DMS153 treated with DMSO at 0.1 percent for 48 hours (cell line): ENCODE data around the gene VPS4A.
"Not testable (repeated sequence)": the region's sequence is repeated elsewhere in the genome, so short reads cannot be mapped to it uniquely, and the experiment has no call there.

Source experiments
- DNase-seq: peaks from one replicate; lab custom pipeline; 2025; ENCODE audit not compliant: unreplicated experiment; lab: John Stamatoyannopoulos, UW

The VPS4A gene

DNA sequence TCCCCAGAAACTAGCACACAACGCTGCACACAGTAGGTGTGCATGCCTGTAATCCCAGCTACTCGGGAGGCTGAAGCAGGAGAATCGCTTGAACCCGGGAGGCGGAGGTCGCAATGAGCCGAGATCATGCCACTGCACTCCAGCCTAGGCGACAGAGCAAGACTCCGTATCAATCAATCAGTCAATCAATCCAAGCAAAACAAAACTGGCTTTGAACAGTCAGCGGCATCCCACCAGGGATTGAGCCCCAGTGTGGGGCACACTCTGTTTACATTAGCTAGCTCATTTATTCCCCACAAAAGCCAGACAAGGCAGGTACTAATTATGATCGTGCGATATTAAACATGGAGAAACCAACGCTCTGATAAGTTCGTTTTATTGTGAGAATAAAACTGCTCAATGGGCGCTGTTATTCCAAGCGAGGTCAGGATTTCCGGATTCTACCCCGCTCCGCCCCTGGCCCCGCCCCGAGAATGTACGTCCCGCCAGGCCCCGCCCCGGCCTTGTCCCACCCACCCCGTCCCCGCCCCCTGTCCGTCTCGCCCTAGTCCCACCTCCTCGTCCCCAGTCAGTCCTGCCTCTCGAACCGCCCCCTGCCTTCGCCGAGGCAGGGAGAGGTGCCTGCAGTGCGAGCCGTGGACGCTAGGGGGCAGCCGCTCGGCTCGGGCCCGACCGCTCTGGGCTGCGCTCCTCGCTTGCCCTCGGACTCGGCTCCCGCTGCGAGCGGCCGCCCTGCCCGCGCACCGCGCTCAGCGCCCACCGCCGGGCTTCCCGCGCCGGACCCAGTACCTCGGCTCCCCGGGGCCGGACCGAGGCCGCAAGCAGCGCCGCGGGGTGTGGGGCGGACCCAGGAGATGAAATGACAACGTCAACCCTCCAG is at the start of gene VPS4A:
VPS4A (plus strand) TSS at position 698 of the 880 bp plus-strand sequence; CDS start at position 860, 162 bp downstream.
- DNase-seq, result peak; percentile 96

DNA sequence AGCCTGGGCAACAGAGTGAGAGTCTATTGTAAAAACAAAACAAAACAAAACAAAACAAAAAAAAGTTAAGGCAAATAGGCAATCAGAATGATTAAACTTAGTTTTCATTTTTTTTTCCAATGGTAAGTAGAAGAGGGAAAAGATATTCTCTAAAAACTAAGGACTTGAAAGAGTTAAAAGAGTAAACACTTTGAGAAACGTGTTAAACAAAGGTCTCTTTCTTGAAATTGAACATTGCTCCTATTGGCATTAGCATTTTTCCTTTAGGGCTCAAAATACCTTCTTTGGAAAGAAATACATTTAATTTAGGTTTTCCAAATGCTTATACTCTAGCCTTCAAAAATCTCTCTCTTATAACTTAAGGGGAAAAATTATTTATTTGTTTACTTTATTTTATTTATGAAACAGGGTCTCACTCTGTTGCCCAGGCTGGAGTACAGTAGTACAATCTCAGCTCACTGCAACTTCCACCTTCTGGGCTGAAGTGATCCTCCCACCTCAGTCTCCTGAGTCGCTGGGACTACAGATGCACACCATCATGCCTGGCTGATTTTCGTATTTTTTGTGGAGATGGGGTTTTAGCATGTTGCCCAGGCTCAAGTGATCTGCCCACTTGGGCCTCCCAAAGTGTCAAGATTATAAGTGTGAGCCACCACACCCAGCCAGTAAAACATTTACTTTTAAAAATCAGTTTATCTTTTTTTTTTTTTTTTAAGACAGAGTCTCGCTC is 44.7 kb upstream of the VPS4A start:
- DNase-seq, result no peak

DNA sequence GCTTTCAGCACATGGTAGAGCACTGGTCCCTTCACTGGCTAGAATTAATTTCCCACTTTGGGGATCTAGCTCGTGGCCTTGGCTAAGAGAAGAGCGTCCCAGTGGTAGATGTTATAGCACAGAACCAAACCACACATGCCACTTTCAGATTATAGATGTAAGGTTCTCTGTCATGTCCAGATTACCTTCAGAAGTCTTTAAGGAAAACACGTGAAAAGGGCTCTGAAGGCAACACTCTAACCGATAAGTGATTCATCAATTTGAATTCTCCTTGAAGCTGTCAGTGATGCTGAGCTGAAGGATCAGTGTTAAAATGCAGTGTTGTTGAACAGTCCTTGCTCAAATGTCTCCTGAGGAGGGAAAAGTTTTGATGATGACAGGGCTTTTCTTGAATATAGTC is 43.5 kb upstream of the VPS4A start:
- no peak for DNase-seq

DNA sequence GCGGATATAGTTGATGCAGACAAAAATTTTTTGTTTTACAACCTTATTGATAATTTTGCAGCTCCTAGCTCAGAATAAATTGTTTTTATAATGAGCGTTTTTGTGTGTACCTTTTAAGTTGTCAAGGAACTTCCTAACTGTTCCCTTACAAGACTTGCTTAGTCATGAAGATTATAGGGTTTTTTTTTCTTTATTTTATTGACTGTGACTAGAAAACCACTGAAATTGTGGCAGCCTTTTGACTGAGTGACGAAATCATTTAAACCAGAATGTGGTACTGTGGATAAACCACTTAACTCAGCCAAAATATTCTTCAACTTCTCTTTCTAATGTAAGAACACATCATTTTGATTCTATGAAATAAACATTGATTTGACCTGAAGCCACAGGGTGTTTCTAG is 40.8 kb upstream of the VPS4A start:
- DNase-seq, result no peak

DNA sequence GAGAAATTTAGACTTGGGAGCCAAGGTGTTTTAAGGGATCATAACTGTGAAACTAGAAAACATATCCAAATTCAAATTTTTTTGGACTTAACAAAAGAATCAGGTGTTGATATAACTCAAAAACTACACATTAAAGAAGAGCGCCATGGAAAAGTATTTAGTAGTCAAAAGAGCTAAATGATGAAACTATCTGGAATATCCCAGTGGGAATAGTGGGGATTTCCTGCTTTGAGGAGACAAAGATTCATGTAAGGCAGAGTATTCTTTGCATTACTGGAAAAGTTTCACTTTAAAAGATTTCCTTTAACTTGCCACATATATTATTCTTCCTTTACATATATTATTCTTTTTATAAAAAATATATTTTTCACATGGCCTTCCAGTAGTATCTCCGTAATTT is 40.3 kb upstream of the VPS4A start:
- DNase-seq, result no peak

DNA sequence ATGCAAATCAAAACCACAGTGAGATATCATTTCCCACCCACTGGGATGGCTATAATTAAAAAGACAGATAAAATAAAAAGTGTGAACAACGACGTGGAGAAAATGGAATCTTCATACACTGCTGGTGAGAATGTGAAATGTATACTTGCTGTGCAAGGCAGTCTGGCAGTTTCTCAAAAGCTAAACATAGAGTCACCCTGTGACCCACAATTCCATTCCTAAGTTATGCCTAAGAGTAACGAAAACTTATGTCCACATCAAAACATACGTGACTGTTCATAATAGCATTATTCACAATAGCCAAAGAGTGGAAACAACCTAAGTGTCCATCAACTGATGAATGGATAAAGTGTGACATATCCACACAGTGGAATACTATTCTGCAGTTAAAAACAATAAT is 38.1 kb upstream of the VPS4A start:
- DNase-seq, result no peak

DNA sequence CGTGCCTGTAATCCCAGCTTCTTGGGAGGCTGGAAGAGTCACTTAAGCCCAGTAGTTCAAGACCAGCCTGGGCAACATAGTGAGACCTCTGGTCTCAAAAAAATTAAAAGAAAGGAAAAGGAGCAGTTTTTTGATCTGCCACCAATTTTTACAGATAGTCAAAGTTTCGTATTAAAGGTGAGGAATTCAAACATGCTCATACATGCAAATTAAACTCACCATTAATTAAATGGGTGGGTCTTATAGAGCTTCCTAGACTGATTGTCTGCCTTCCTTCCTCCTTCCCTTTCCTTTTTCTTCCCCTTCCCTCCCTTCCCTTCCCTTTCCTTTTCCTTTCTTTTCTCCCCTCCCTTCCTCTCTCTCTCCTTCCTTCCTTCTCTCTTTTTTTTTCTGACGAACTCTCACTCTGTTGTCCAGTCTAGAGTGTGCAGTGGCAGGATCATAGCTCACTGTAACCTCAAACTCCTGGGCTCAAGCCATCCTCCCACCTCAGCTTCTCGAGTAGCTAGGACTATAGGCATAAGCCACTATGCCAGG is 36.4 kb upstream of the VPS4A start:
- no peak for DNase-seq

DNA sequence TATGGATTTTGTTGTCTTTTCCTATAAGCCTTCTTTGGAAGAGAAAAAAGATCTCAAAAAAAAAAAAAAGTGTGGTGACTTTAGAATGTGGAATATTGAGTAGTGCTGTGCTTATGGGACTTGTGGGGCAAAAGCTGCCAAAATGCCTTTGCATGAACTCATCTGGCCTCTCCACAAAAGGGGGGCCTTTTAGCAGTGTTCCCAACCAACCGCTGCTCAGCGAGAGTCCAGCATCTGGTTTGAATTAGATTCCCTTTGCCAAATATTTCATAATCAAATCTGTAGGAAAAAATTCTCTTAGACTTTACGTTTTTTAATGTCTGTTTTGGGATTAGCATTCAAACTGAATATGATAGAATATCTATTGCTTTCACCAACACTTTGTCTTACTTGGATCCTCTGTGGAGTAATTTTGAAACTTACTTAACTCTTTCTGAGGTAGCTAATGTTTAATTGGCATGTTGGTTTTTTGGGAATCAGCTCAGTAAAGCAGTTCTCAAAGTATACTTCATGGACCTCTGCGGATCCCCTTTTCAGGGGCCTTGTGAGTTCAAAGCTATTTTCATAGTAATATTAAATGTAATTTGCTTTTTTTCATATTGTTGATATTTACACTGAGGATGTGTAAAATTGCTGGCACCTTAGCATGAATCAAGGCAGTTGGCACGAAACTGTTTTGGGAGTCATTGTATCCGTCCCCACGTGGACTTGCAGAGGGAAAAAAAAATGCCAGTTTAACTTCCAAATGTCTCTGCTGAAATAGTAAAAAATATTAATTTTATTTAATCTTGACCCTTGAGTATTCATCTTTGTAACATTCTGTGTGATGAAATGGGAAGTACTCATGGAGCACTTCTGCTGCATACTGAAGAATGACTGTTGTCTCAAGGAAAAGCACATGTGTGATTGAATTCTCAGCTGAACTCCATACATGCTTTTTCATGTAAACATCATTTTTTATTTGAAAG is 34.7 kb upstream of the VPS4A start:
- DNase-seq, result no peak

DNA sequence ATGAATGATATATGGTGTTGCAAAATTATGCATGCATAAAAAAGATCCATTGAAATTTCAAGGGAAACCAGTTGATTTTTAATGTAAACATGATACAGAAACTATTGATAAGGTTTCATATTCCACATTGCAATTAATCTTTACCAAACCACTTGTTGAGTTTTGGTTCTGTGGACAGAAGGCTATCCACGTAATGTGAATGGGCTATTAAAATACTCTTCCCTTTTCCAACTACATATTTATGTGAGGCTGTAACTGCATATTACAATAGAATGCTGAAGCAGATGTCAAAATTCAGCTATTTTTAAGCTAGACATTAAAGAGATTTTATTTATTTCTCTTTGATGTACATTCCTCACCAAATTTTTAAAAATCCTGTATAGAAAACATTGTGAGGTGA is 33.7 kb upstream of the VPS4A start:
- no peak for DNase-seq

DNA sequence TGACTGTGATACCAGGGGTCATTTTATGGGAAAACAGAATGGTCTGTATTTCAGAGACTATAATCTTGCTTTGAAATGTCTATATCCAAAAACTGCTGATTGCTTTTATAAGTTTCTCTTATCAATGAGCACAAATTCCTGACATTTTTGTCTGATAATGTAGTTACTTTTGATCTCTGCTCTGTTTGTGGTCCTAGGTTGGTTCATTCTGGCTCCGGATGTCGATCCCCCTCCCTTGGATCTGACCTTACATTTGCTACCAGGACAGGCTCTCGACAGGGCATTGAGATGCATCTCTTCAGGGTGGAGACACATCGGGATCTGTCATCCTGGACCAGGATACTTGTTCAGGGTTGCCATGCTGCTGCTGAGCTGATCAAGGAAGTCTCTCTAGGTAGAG is 27.3 kb upstream of the VPS4A start:
- no peak for DNase-seq

DNA sequence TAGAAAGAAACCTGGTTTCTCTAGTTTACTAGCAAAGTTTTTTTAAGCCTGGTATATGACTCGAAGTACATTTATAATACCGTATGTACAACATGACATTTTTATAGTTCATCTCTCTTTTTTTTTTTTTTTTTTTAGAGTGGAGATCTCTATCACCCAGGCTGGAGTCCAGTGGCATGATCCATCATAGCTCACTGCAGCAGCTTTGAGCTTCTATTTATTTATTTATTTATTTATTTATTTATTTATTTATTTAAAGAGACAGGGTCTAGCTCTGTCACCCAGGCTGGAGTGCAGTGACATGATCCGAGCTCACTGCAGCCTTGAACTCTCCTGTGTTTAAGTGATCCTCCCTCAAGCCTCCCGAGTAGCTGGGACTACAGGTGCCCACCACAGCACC is 25.9 kb upstream of the VPS4A start:
- no peak for DNase-seq

DNA sequence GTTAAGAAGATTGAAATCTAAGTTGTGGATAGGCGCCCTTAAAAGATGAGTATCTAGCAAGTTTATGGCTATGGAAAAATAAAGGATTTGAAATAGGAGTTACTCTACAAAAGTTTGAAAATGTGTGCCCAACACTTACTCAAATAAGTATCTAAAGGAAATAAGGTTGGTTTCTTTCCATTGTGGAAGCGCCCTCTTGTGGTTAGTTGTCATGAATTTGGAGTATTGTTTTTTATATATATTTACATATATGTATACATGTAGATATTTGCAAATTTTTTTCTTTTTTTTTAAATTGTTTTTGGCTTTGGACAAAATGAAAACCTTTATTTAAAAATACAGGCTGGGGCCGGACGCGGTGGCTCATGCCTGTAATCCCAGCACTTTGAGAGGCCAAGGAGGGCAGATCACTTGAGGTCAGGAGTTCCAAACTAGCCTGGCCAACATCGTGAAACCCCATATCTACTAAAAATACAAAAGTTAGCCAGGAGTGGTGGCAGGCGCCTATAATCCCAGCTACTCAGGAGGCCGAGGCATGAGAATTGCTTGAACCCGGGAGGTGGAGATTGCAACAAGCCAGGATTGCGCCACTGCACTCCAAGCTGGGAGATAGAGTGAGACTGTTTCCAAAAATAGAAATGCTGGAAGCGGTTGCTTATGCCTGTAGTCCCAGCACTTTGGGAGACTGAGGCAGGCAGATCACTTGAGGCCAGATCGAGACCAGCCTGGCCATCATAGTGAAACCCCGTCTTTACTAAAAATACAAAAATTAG is 24.0 kb upstream of the VPS4A start:
- DNase-seq, result peak; percentile 56

DNA sequence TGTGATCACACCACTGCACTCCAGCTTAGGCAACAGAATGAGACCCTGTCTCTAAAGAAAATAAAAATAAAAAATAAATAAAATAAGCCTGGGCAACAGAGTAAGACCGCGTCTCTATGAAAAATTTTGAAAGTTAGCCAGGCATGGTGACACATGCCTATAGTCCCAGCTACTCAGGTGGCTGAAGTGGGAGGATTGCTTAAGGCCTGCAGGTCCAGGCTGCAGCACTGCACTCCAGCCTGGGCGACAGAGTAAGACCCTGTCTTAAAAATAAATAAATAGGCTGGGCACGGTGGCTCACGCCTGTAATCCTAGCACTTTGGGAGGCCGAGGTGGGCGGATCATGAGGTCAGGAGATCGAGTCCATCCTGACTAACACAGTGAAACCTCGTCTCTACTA is 19.5 kb upstream of the VPS4A start:
- not testable (repeated sequence) for DNase-seq

DNA sequence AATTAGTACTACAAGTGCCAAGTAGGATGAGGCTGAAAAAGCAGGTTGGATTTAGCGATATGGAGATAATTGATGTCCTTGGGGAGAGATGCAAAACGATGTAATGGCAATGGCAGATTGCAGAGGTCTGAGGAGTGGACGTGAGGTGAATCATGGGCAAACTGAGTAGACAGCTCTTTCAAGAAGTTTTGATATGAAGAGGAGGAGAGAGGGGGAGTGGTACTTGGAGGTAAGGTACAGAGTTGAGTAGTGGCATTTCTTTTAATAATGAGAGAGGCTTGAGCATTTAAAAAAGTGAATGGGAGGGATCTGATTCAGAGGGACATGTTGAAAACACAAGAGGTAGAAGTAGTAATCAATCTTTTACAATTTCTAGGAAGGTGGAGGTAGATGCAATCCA is 17.7 kb upstream of the VPS4A start:
- DNase-seq, result no peak

DNA sequence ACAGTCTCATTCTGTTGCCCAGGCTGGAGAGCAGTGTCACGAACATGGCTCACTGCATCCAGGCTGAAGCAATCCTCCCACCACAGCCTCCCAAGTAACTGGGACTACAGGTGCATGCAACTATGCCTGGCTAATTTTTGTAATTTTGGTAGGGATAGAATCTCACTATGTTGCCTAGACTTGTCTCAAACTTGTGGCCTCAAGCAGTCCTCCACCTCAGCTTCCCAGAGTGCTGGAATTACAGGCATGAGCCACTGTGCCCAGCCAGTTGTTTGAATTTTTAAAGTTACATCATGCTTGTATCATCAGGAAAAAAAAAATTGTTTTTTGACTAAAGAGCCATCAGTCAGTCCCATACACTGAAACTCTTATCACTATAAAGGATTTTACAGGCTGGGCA is 17.1 kb upstream of the VPS4A start:
- DNase-seq, result no peak

DNA sequence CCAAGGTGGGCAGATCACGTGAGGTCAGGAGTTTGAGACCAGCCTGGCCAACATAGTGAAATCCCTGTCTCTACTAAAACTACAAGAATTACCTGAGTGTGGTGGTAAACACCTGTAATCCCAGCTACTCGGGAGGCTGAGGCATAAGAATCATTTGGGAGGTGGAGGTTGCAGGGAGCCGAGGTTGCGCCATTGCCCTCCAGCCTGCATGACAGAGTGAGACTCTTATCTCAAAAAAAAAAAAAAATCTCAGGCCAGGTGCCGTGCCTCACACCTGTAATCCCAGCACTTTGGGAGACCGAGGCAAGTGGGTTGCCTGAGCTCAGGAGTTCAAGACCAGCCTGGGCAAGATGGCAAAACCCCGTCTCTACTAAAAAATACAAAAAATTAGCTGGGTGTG is 14.4 kb upstream of the VPS4A start:
- DNase-seq, result not testable (repeated sequence)

DNA sequence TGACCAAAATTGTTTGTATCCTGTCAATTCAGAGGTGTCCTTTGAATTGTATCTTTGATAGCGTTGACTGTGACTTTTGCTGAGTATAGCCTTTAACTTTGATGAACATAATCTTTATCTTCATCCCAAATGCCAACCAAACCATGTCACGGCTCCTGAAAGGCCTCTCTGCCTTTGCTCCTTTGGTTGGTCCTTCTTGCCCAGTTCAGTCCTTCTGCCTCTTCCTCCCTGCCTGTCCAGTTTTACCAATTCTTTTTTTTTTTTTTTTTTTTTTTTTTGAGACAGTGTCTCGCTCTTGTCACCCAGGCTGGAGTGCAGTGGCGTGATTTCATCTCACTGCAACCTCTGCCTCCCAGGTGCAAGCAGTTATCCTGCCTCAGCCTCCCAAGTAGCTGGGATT is 12.9 kb upstream of the VPS4A start:
- DNase-seq, result no peak

DNA sequence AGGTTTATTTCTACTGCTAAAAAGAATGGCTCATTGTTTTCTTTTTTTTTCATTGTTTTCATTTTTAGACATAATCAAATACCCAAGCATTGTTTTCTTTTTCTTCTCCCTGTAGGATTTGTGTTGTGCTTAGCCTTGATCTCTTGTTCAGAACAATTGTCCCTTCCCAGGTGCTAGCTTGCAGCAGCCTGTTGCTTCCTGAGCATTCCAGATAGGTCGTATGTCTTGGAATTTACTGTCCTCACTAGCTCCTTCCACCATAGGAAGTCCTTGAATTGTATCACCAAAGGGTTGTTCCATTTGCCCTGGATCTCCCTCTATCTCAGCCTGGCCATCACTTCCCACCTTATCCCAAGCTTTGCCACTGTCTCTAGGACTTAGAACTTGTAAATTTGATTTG is 10.0 kb upstream of the VPS4A start:
- no peak for DNase-seq

DNA sequence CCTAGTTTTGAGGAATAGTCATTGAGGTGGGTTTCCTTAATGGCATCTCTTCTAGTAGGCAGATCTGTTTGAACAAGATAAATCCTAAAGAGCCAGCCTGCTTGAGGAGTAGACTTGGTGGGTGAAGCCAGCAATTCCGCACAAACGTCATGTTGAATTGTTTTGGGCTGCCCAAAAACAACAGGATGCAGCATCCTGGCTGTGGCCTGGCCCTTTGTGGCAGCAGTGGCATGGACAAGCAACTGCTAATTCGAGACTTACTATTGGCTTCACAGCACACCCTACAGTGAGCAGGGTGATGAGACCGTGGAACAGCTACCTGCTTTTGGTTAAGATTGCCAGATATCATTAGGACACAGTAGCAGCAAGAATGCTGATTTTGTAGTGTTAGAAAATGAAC is 9.3 kb upstream of the VPS4A start:
- DNase-seq, result no peak

DNA sequence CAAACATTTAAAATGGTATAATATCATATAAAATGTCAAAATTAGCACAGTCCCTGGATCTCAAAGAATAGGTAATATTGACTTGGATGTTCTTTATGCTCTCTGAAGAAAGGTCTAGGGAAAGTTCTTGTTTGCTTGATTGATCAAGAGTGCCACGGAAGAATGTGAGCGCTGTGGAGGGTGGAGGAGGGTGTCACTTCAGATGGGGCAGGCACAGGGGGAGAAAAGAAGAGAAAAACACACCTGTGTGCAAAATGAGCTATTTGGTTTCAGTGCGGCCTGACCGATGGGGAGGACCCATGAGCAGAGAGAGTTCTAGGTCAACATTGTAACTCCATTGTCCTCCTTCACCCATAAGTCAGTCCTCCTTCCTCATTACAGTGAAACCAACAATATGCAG is 8.8 kb upstream of the VPS4A start:
- no peak for DNase-seq
